MM.1S (cell line): Measurements from ENCODE around the gene SUFU.

ENCODE experiments used
- DNase-seq: peaks from one replicate; pipeline ENCODE4 v3.0.0-alpha.2; 2015
- H2AFZ ChIP-seq: fragments of 300-600 bp; sonication (generic); 2 replicates; pipeline ENCODE4 v1.6.0; 2016; ENCODE audit warnings: antibody characterized with exemption, low read length
- H3F3A ChIP-seq: fragments of 300-600 bp; sonication (generic); 2 replicates; pipeline ENCODE4 v1.6.1; 2016; ENCODE audit warnings: mild to moderate bottlenecking, antibody characterized with exemption, low read length, moderate library complexity, mixed read lengths; ENCODE audit not compliant: insufficient read depth
- H3K27ac ChIP-seq: fragments of 300-600 bp; sonication (generic); 2 replicates; pipeline ENCODE4 v1.5.1; 2016; ENCODE audit warnings: mild to moderate bottlenecking, low read length
- H3K27me3 ChIP-seq: fragments of 300-600 bp; sonication (generic); replicated peaks from 2 replicates; pipeline ENCODE4 v1.6.0; 2016; ENCODE audit warnings: low read length; ENCODE audit not compliant: insufficient read depth
- H3K36me3 ChIP-seq: fragments of 300-600 bp; sonication (generic); replicated peaks from 2 replicates; pipeline ENCODE4 v1.6.1; 2016; ENCODE audit warnings: mild to moderate bottlenecking, low read length, mixed read lengths; ENCODE audit not compliant: insufficient read depth
- H3K4me1 ChIP-seq: fragments of 300-600 bp; sonication (generic); 2 replicates; pipeline ENCODE4 v1.6.1; 2016; ENCODE audit warnings: low read length, mixed read lengths
- H3K4me2 ChIP-seq: fragments of 300-600 bp; sonication (generic); 2 replicates; pipeline ENCODE4 v1.6.0; 2016; ENCODE audit warnings: low read depth, low read length
- H3K4me3 ChIP-seq: fragments of 300-600 bp; sonication (generic); 2 replicates; pipeline ENCODE4 v1.5.1; 2016; ENCODE audit warnings: low read length, mixed read lengths
- H3K79me2 ChIP-seq: fragments of 300-600 bp; sonication (generic); 2 replicates; pipeline ENCODE4 v1.6.1; 2016; ENCODE audit warnings: mixed run types, low read length, mixed read lengths
- H3K9ac ChIP-seq: fragments of 300-600 bp; sonication (generic); 2 replicates; pipeline ENCODE4 v1.6.1; 2016; ENCODE audit warnings: low read length, mixed read lengths
- H3K9me2 ChIP-seq: fragments of 300-600 bp; sonication (generic); replicated peaks from 2 replicates; pipeline ENCODE4 v1.6.1; 2016; ENCODE audit warnings: mild to moderate bottlenecking, low read length, mixed read lengths; ENCODE audit not compliant: insufficient read depth
- H3K9me3 ChIP-seq: fragments of 300-600 bp; sonication (generic); replicated peaks from 2 replicates; pipeline ENCODE4 v1.6.1; 2016; ENCODE audit warnings: mild to moderate bottlenecking, low read length, mixed read lengths; ENCODE audit not compliant: insufficient read depth
- H4K20me1 ChIP-seq: fragments of 300-600 bp; sonication (generic); 2 replicates; pipeline ENCODE4 v1.6.1; 2016; ENCODE audit warnings: mild to moderate bottlenecking, low read length, moderate library complexity, mixed read lengths; ENCODE audit not compliant: insufficient read depth
- EZH2 ChIP-seq: fragments of 300-600 bp; sonication (generic); optimal IDR thresholded peaks from 2 replicates; pipeline ENCODE3; 2017; ENCODE audit warnings: low read depth, mild to moderate bottlenecking, antibody characterized with exemption, low read length, mixed read lengths
- EZH2phosphoT487 ChIP-seq: fragments of 300-600 bp; sonication (generic); IDR thresholded peaks from 2 replicates; pipeline ENCODE4 v1.6.1; 2018; ENCODE audit warnings: antibody characterized with exemption, low read length
- TF ChIP-seq, protein P1 (sequence below): fragments of 300-600 bp; sonication (generic); IDR thresholded peaks from 2 replicates; pipeline ENCODE4 v1.5.1; 2016; ENCODE audit warnings: antibody characterized with exemption, low read length, mixed read lengths

Gene SUFU

DNA sequence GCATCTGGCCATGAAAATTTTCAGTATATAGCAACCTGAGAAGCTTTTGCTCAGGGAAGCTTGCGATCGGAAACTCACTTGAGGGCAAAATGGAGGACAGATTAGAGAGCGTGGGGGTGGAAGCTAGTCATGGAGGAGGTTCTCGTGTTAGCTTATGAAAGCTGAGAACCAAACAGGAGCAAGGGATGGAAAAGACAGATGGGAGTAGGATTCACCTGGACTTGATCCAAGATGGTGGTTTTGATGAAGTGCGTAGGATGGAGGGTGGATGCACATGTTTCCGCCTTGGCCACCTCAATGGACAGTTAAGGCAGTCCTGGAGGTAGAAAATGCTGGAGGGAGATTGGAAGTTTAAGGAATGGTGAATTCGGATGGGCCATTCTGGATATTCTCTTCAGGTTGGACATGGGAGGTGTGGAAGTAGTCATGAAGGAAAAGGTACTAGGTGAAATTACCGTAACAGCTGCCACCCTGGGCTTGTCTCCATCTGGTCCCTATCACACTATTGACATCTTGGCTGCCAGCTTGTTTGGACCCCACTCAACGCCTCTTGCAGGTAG is 46.1 kb upstream of the SUFU start:
- Histone ChIP-seq H4K20me1 (no peaks in the 10 kb centered on the region), H3K4me2 (no peak overlapping the region), H3K9me3 (no peaks in the 10 kb centered on the region), H3K27ac (no peak overlapping the region), H3K79me2 (no peaks in the 10 kb centered on the region), H3K36me3 (no peaks in the 10 kb centered on the region), H2AFZ (no peak overlapping the region), H3K9me2 (no peaks in the 10 kb centered on the region), H3F3A (peaks cover 3% of the 10 kb centered on the region; the same call in 1 of the 2 replicates), H3K4me3 (no peak overlapping the region), H3K9ac (no peak overlapping the region), H3K27me3 (no peaks in the 10 kb centered on the region), H3K4me1 (peaks cover 14% of the 10 kb centered on the region)
- TF ChIP-seq, protein P1, sequence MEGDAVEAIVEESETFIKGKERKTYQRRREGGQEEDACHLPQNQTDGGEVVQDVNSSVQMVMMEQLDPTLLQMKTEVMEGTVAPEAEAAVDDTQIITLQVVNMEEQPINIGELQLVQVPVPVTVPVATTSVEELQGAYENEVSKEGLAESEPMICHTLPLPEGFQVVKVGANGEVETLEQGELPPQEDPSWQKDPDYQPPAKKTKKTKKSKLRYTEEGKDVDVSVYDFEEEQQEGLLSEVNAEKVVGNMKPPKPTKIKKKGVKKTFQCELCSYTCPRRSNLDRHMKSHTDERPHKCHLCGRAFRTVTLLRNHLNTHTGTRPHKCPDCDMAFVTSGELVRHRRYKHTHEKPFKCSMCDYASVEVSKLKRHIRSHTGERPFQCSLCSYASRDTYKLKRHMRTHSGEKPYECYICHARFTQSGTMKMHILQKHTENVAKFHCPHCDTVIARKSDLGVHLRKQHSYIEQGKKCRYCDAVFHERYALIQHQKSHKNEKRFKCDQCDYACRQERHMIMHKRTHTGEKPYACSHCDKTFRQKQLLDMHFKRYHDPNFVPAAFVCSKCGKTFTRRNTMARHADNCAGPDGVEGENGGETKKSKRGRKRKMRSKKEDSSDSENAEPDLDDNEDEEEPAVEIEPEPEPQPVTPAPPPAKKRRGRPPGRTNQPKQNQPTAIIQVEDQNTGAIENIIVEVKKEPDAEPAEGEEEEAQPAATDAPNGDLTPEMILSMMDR = no peak
- no peak for TF ChIP-seq EZH2phosphoT487
- TF ChIP-seq EZH2 = no peak
- no peak for DNase-seq

DNA sequence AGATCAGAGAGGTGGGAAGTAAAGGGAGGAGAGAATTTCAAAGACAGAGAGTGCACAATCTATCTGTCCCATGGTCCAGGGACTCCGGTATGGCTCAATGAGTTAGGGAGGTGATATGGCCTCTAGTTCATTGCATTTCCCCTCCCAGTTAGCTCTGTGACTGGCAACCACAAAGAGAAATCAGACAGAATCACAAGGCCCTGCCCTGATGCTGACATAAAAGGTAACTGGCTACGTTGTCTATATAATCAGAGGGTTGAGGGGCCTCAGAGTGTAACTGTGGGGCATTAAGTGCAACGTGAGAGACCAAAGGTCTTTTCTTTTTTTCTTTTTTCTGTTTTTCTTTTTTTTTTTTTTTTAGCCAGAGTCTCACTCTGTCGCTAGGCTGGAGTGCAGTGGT is 45.1 kb upstream of the SUFU start:
- Histone ChIP-seq H4K20me1 (no peaks in the 10 kb centered on the region), H3K4me3 (no peak overlapping the region), H3K27me3 (no peaks in the 10 kb centered on the region), H3K27ac (no peak overlapping the region), H3K4me1 (peaks cover 14% of the 10 kb centered on the region), H2AFZ (no peak overlapping the region), H3K36me3 (no peaks in the 10 kb centered on the region), H3K4me2 (no peak overlapping the region), H3K79me2 (no peaks in the 10 kb centered on the region), H3K9me3 (no peaks in the 10 kb centered on the region), H3K9me2 (no peaks in the 10 kb centered on the region), H3F3A (peaks cover 3% of the 10 kb centered on the region; the same call in 1 of the 2 replicates), H3K9ac (no peak overlapping the region)
- DNase-seq = no peak
- TF ChIP-seq EZH2phosphoT487 (no peak), EZH2 (no peak)
- TF ChIP-seq, protein P1 = no peak

DNA sequence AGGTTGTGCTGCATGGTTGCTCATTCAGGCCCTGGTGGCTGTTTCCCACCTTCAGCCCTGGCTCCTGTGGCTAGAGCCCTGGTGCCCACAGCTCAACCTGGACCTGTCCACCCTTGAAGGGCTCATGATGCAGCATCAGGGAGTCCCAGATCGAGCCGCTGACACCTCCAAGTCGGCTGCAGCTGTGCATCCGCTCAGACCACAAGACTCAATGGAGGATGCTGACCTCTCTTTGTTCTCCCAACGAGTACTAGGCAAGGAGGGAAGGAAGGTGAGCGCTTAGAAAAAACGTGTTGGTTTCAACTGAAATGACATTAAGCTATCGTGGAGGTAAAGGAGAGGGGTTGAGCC is 43.0 kb upstream of the SUFU start:
- Histone ChIP-seq H3K36me3 (no peaks in the 10 kb centered on the region), H3F3A (peaks cover 3% of the 10 kb centered on the region; the same call in 1 of the 2 replicates), H3K9me3 (no peaks in the 10 kb centered on the region), H3K4me3 (peak overlapping the region; percentile 72), H3K27ac (no peak overlapping the region), H2AFZ (peak overlapping the region; percentile 98), H3K79me2 (no peaks in the 10 kb centered on the region), H3K9ac (peak overlapping the region; percentile 46; the same call in 1 of the 2 replicates), H3K9me2 (no peaks in the 10 kb centered on the region), H3K4me1 (peaks cover 14% of the 10 kb centered on the region), H3K4me2 (peak overlapping the region; percentile 96), H3K27me3 (no peaks in the 10 kb centered on the region), H4K20me1 (no peaks in the 10 kb centered on the region)
- TF ChIP-seq EZH2phosphoT487 = no peak
- no peak for DNase-seq
